Duodenal mucosa (tissue), 2 donors: ENCODE measurements around the gene MAFG.

Experiments
- H3K27ac ChIP-seq: one replicate; pipeline ENCODE4 v1.7.0; 2013; ENCODE audit warnings: low read depth, low read length
- H3K27me3 ChIP-seq, 2 donors: one replicate each; pipeline ENCODE4 v1.7.0; 2013; ENCODE audit warnings: low read length in 2 of 2, control low read depth in 1 of 2; ENCODE audit not compliant: insufficient read depth in 2 of 2, control insufficient read depth in 1 of 2
- H3K36me3 ChIP-seq, 2 donors: one replicate each; pipeline ENCODE4 v1.7.0; 2013; ENCODE audit warnings: low read length in 2 of 2, control low read depth in 1 of 2; ENCODE audit not compliant: insufficient read depth in 2 of 2, control insufficient read depth in 1 of 2
- H3K4me1 ChIP-seq, 2 donors: one replicate each; pipeline ENCODE4 v1.7.0; 2013; ENCODE audit warnings: low read length in 2 of 2, control low read depth in 1 of 2; ENCODE audit not compliant: insufficient read depth in 2 of 2, control insufficient read depth in 1 of 2
- H3K4me3 ChIP-seq, 2 donors: one replicate each; pipeline ENCODE4 v1.7.0; 2013; ENCODE audit warnings: low read length in 2 of 2, low read depth in 1 of 2
- H3K9ac ChIP-seq, 2 donors: one replicate each; pipeline ENCODE4 v1.7.0; 2013; ENCODE audit warnings: low read length in 2 of 2, low read depth in 1 of 2
- H3K9me3 ChIP-seq, 2 donors: one replicate each; pipeline ENCODE4 v1.7.0; 2013; ENCODE audit warnings: low read length in 2 of 2, control low read depth in 1 of 2; ENCODE audit not compliant: control insufficient read depth in 1 of 2

Gene MAFG

DNA sequence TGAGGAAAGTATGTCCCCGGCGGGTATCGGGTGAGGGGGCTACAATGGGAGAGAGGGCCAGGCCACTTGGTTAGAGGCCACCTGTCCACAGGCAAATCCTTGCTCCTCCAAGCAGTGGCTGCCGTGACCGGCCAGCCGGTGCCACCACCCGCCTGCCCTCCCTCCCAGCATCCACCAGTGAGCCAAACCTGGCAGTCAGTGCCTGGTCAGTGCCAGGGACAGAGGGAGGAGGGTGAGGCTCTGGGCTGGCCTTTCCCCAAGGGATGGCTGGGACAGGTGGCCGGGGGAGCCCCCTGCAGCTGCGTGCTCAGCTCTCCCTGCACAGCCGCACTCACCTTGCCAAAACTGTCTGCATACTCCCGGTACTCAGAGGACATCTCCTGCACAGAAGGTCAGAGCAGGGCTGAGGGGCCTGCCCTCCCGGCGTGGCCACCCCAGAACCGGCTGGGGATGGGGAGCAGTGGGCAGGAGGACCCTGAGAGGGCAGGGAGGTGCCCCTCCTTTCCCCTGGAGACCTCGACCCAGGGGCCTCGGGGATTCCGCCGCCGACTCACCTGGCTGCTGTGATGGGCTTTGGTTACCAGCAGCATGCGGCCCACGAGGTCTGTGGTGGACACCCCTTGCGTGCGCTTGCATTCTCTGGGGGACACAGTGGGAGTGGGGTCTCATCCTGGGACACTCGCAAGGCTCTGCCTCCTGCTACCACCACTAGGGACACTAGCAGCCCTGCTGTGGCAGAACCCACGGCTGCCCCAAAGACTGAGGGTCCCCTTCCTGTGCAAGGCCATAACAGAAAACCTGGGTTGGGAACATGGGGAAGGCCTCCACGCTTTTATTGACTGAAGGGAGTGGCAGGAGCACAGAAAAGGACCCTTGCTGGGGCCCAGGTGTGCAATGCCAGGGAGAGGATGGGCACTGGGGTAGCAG is 20.1 kb downstream of the MAFG start:
- H3K36me3 ChIP-seq = peaks cover 27 to 59% of the 10 kb centered on the region in 2 donors
- no peak overlapping the region for H3K4me3 ChIP-seq
- H3K27me3 ChIP-seq = no peaks in the 10 kb centered on the region
- no peak overlapping the region for H3K9ac ChIP-seq
- H3K27ac ChIP-seq = no peak overlapping the region
- H3K9me3 ChIP-seq = no peaks in the 10 kb centered on the region
- H3K4me1 ChIP-seq = peaks cover 15 to 22% of the 10 kb centered on the region in 2 donors

GRCh38 chr17:81906476-81907218 is 20.9 kb downstream of the MAFG start:
- no peak overlapping the region for H3K27ac ChIP-seq
- no peak overlapping the region for H3K9ac ChIP-seq
- H3K27me3 ChIP-seq = no peaks in the 10 kb centered on the region
- peaks cover 24 to 53% of the 10 kb centered on the region in 2 donors for H3K36me3 ChIP-seq
- H3K4me3 ChIP-seq = no peak overlapping the region
- H3K4me1 ChIP-seq = peaks cover 17 to 25% of the 10 kb centered on the region in 2 donors
- H3K9me3 ChIP-seq = no peaks in the 10 kb centered on the region

- no peak overlapping the region for H3K27ac ChIP-seq
These were observed 21.5 kb downstream of the MAFG start for GRCh38 chr17:81905993-81906392.

DNA sequence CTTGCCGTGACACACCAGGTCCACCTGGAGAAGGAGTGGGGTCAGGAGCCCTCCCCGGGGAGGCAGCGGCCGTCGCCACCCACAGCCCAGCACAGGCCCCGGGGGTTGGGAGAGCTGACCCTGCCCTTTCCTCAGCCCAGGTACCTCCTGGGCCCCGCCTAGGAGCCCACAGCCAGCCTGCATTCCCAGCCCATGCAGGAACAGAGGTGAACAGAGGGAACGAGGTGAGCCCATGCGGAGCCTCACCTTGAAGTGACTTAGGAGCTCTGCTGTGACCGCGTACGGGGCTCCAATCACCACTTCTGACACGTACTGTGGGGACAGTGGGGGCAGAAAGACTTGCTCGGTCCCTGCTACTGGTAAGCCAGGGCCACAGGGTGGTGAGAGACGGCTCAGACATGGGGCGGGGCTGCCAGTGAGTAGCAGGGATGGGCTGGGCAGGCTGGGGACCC is 22.1 kb downstream of the MAFG start:
- Histone ChIP-seq H3K27ac (no peak overlapping the region), H3K4me3 (no peak overlapping the region), H3K9ac (no peak overlapping the region), H3K27me3 (no peaks in the 10 kb centered on the region), H3K9me3 (no peaks in the 10 kb centered on the region), H3K36me3 (peaks cover 25 to 54% of the 10 kb centered on the region in 2 donors), H3K4me1 (peaks cover 18 to 28% of the 10 kb centered on the region in 2 donors)

More at GRCh38 chr17:81905993-81906392, 21.5 kb downstream of the MAFG start:
- Histone ChIP-seq H3K4me1 (peaks cover 19 to 30% of the 10 kb centered on the region in 2 donors), H3K4me3 (no peak overlapping the region), H3K27me3 (no peaks in the 10 kb centered on the region), H3K9ac (no peak overlapping the region), H3K36me3 (peaks cover 24 to 53% of the 10 kb centered on the region in 2 donors), H3K9me3 (no peaks in the 10 kb centered on the region)

DNA sequence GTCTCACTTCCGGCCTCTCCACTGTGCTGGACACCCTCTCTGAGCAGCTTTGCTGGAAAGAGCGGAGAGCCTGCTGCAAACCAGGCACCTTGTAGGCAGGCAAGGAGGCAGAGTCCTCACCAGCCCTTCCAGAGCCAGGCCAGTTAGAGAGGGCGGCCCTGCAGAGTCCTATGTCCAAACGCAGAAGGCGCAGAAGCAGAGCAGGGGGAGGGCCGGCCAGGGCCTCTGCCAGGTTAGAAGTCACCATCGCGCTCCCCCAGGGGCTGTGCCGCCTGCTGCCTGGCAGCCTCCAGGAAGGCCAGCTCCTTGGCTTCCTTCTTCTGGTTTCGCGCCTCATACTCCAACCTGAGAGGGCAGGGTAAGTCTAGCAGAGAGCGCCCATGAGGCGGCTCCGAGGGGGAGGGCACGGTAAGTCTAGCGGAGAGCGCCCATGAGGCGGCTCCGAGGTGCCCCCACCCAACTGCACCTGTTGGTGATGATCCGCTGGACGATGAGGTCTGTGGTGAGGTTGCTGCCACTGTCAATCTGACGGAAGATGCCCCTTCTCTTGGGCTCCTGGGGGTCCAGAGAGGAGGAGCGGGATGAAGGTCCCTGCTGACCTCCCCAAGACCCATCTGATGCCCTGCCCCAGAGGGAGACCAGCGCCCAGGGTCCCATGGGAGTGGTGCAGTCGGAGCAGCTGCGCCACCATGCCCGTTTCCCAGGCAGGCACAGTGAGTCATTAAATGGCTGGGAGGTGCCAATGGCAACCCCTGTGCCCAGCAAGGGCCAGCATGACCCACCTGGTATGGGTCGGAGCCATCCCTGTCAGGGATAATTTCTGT is 22.7 kb downstream of the MAFG start:
- Histone ChIP-seq H3K9ac (no peak overlapping the region), H3K9me3 (no peaks in the 10 kb centered on the region), H3K36me3 (peaks cover 30 to 60% of the 10 kb centered on the region in 2 donors), H3K27ac (no peak overlapping the region), H3K4me3 (no peak overlapping the region), H3K4me1 (peaks cover 11 to 22% of the 10 kb centered on the region in 2 donors), H3K27me3 (no peaks in the 10 kb centered on the region)

DNA sequence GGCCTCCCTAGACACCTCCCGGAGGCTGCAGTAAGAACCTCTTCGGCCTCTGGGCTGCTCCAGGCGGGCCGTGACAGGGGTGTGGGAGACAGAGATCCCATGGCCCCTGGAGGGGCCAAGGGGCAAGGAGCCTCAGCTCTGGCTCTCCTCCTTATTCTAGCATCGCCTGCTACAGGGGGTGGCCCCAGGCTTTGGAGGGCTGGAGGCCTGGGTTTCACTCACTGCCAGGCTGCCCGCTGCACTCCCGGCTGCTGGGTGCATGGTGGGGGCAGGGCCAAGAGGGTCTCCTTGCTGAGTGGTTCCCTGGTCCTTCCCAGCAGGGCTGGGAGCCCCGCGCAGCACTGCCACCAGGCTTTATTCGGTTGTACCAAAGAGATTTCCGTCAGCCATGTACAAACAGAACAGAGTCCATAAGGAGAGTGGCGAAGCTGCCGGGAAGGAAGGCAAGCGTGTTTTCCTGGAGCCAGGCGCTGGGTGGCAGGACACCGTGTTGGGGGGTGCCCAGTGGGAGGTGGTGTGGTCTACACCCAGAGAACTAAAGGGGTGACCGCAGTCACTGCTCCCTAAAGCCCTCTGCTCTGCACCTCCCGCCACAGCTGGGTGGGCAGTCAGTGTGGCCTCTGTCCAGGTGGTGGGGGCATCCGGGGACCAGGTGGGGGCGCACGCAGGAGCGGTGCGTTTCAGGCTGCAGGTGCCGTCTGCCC is 23.5 kb downstream of the MAFG start:
- peaks cover 28 to 63% of the 10 kb centered on the region in 2 donors for H3K36me3 ChIP-seq
- H3K4me1 ChIP-seq = peaks cover 4 to 14% of the 10 kb centered on the region in 2 donors
- H3K9ac ChIP-seq = no peak overlapping the region
- H3K27ac ChIP-seq = no peak overlapping the region
- no peaks in the 10 kb centered on the region for H3K27me3 ChIP-seq
- no peaks in the 10 kb centered on the region for H3K9me3 ChIP-seq
- no peak overlapping the region for H3K4me3 ChIP-seq

DNA sequence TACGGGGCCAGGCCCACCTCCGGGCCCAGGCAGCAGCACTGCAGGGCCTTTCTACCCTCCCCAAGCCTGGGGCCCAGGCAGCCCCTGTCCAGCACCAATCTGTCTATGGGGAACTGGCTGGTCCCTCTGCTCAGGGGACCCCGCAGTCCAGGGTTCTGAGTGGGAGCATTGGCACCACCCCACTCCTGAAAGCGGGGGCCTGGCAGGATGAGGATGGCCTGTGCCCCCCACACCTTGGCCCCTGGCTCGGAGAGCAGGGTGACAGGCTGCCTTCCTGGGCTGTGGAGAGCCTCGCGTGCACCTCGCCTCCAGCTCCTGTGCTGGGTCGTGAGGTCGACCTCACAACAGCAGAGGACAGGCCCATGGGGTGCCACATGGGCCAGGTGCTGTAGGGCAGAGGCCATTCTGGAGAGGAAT is 24.1 kb downstream of the MAFG start:
- Histone ChIP-seq H3K9ac (no peak overlapping the region), H3K4me1 (peaks cover 4 to 14% of the 10 kb centered on the region in 2 donors), H3K27ac (no peak overlapping the region), H3K4me3 (no peak overlapping the region), H3K36me3 (peaks cover 22 to 68% of the 10 kb centered on the region in 2 donors), H3K9me3 (no peaks in the 10 kb centered on the region), H3K27me3 (no peaks in the 10 kb centered on the region)

DNA sequence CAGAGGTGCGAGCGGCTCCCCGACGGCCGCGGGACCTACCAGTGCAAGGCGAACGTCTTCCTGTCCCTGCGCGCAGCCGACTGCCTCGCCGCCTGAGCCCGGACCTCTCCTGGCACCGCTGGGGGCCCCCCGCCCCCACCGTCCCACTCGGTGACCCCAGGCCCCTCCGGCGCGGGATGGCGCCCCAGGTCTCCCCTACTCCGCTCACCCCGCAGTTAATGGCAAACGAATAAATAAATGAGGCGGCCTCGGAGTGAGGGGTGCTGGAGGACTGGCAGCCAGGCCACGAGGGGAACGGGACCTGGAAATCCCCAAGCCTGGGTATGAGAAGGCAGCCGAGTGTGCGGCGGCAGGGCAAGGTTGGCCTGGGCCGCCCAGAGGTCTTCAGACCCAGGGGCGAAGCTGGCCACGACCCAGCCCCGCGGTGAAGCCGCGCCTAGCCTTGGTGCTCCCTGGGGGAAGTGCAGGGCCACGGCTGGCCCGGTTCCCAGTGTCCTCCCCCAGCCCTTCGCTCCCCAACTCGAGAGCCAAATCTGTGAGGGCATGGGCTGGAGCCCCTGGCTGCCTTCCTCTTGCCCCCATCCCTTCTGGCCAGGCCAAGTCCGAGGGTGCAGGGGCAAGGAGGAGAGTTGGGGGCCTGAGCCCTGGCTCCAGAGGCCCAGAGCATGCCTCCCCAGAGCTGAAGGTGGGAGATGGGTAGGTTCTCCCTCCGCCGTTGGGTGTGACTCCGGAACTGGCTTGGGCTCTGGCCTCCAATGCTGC is 24.7 kb downstream of the MAFG start:
- no peaks in the 10 kb centered on the region for H3K27me3 ChIP-seq
- no peak overlapping the region for H3K9ac ChIP-seq
- no peak overlapping the region for H3K27ac ChIP-seq
- H3K36me3 ChIP-seq = peaks cover 23 to 68% of the 10 kb centered on the region in 2 donors
- H3K4me1 ChIP-seq = peaks cover 4 to 14% of the 10 kb centered on the region in 2 donors
- no peak overlapping the region for H3K4me3 ChIP-seq
- no peaks in the 10 kb centered on the region for H3K9me3 ChIP-seq
